Activated naive CD4-positive, alpha-beta T cell treated with anti-CD3 and anti-CD28 coated beads for 36 hours (primary cell): ENCODE data around the gene GSTO2. TPM values are rescaled to one million over a fixed set of nuclear protein-coding genes. Genes with fewer than 3 reads are reported as not detected.

ENCODE experiments used
- CTCF ChIA-PET: fragments of 350-600 bp; sonication (Branson Sonifier 250); formaldehyde crosslinking; loops from one replicate; lab custom pipeline; 2021; ENCODE audit warnings: antibody characterized with exemption; lab: Charles Lee
- DNase-seq: peaks from one replicate; pipeline ENCODE4 v3.0.0-alpha.2; 2020
- H3K27ac Mint-ChIP-seq: one replicate; pipeline ENCODE4 v1.8.0; 2021; ENCODE audit warnings: mild to moderate bottlenecking, mixed read lengths
- H3K27me3 Mint-ChIP-seq: one replicate; pipeline ENCODE4 v1.8.0; 2021; ENCODE audit warnings: low read depth, mixed read lengths
- H3K36me3 Mint-ChIP-seq: one replicate; pipeline ENCODE4 v1.8.0; 2021; ENCODE audit warnings: low read depth, mixed read lengths
- H3K4me1 Mint-ChIP-seq: one replicate; pipeline ENCODE4 v1.8.0; 2021; ENCODE audit warnings: low read depth, mixed read lengths
- H3K4me3 Mint-ChIP-seq: one replicate; pipeline ENCODE4 v1.8.0; 2021; ENCODE audit warnings: mild to moderate bottlenecking, moderate library complexity, mixed read lengths
- H3K9me3 Mint-ChIP-seq: one replicate; pipeline ENCODE4 v1.8.0; 2021; ENCODE audit warnings: mixed read lengths
- intact Hi-C: fragments of 100-400 bp; cut with micrococcal nuclease; formaldehyde crosslinking; loops from one replicate; pipeline ENCODE4 v1.15.1; 2023
- total RNA-seq, 2 experiments: library from RNA; stranded (reverse); gene quantifications; one replicate each; pipeline ENCODE4 v1.2.3, GENCODE V29; 2021

The GSTO2 gene
- total RNA-seq, 2 experiments from 2014 or later = 3.0 to 3.6 TPM

DNA sequence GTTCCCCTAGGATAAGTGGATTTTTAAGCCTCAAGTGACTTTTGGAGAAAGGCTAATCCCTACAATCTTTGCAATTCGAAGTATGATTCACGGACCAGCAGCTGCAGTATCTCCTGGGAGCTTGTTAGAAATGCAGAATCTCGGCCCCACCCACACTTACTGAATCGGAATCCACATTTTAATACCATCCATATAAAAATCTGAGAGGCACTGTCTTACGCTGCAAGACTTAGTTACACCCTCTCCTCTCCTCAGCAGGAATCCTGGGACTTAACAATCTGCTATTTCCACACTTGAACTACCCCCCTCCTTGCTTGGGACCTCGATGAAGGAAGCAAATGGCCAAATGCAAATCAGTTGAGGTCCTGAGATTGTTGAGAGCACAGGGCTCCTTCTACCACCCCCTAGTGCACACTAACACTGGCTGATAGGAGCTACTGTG is 48.3 kb downstream of the GSTO2 start:
- no peak overlapping the region for H3K27ac Mint-ChIP-seq

DNA sequence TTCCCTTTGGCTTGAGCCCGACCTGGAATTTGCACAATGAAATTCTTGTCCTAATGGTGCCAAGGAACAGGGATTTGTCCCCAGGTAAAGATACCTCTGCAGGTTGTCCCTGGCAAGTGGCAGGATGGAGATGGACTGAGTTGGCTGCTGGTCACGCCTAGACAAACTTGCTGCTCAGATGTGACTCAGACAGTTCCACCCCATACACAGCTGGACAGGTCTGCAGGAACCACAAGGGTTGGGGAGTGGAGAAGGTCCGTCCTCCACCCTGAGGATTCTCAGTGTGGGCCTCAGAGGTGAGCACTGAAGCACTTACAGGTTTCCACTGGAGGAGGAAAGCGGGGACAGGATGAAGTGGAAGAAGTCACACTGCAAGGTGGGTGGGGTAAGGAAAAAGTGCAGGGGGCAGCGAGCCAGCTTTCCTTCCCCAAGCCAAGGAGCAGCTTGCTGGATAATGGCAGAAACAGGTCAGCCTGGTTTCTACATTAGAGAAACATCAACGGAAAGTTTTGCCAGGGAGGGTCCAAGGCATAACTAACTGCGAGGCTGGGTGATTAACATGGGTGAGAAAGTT is 48.8 kb downstream of the GSTO2 start:
- DNase-seq = no peak
- Mint-ChIP-seq H3K9me3 (no peaks in the 10 kb centered on the region), H3K4me1 (peaks cover 49% of the 10 kb centered on the region)

More for the DNA sequence above, 48.3 kb downstream of the GSTO2 start:
- CTCF ChIA-PET = interaction anchor here (0.5 kb wide), 1 partner anchor 359 kb away, joined by 3 read pairs; no protein-coding TSS in a partner anchor
- Mint-ChIP-seq H3K36me3 (peaks cover 26% of the 10 kb centered on the region), H3K9me3 (no peaks in the 10 kb centered on the region), H3K4me3 (no peak overlapping the region), H3K27me3 (no peaks in the 10 kb centered on the region), H3K4me1 (peaks cover 45% of the 10 kb centered on the region)
- intact Hi-C loops = no loop called here
- DNase-seq = no peak

DNA sequence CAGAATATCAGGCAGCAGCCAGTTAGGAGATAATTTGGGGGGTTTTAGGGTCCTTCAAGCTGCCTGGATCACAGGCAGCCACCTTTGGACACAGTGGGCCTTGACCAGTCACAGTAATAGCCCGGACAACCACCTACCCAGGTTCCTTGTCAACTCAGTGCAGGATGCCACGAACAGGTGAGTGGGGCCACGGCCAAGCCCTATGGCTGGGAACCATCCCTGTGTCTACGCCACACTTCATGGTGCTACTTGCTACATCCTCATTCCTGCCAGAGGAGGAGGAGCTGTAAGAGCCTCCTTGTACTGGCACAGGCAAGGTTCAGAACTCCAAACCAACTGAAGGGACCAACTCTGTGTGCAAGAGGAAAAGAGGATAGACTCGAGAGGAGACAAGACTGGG is 49.3 kb downstream of the GSTO2 start:
- CTCF ChIA-PET = no interaction called here
- no peak for DNase-seq
- H3K27me3 Mint-ChIP-seq = no peaks in the 10 kb centered on the region
- no peaks in the 10 kb centered on the region for H3K9me3 Mint-ChIP-seq
- H3K4me3 Mint-ChIP-seq = no peak overlapping the region
- H3K4me1 Mint-ChIP-seq = peaks cover 54% of the 10 kb centered on the region
- intact Hi-C loops = no loop called here
- H3K27ac Mint-ChIP-seq = no peak overlapping the region
- peaks cover 16% of the 10 kb centered on the region for H3K36me3 Mint-ChIP-seq

More for the DNA sequence above, 48.8 kb downstream of the GSTO2 start:
- H3K27ac Mint-ChIP-seq = no peak overlapping the region
- H3K36me3 Mint-ChIP-seq = peaks cover 21% of the 10 kb centered on the region
- intact Hi-C loops = no loop called here
- CTCF ChIA-PET = no interaction called here
- no peaks in the 10 kb centered on the region for H3K27me3 Mint-ChIP-seq
- H3K4me3 Mint-ChIP-seq = no peak overlapping the region

DNA sequence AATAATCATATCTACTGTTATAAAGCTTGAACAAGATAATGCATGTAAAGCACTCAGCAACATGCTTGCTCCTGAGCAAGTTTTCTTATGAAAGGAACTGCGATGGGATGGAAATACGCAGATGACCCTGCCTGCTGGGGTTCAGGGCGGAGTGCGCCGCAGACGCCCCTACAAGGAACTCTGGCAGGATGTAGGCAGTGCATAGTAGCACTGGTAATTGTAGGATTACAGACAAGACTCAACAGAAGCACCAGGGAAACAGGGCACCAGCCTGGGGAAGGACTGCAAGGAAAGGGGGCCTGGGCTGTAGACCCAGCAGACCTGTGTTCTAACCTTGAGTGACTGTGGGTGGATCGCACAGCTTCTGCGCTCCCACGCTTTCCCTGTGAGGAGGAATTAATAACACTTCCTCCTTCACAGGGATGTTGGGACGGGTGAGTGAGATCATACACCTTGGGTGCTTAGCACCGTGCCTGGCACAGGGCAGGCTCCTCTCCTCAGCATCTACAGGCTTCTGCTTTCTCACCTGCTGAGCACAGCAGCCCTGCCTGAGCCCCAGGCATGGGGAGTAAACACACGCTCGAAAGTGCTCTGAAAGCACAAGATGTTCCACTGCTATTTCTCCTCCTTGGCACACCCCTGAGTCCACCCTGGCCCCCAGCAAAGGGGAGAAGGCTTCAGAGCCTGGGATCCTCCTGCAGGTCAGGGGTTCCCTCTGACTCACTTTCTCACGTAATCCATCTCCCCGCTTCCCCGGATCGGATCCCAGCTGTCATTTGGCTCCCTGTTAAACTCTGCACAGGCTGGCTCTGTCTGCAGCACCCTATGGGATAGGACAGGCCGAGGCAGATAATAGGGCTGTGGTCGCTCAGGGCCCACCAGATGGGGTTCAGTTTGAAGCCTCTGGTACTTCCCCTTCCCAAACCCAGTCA is 50.1 kb downstream of the GSTO2 start:
- no peaks in the 10 kb centered on the region for H3K27me3 Mint-ChIP-seq
- H3K4me3 Mint-ChIP-seq = no peak overlapping the region
- peaks cover 13% of the 10 kb centered on the region for H3K36me3 Mint-ChIP-seq
- peaks cover 61% of the 10 kb centered on the region for H3K4me1 Mint-ChIP-seq
- no peak for DNase-seq
- CTCF ChIA-PET = no interaction called here
- H3K27ac Mint-ChIP-seq = no peak overlapping the region
- H3K9me3 Mint-ChIP-seq = no peaks in the 10 kb centered on the region
- intact Hi-C loops = no loop called here

DNA sequence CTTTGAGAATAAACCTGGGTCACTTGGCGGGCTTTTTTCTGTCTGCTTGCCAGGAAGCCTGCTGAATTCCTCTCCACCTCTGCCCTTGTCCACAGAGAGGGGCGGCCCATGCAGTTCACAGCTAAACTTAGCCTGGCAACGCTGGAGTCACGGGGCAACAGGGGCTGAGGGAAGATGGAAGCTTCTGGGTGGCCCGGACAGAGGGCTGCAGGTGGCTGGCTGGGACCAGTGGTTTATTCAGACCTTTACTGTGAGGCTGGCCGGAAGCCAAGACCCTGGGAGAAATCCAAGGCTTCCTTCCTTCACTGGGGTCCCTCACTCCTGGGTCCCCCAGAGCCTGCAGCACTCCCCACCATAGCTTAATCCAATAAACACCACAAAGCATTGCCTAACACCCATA is 52.2 kb downstream of the GSTO2 start:
- Mint-ChIP-seq H3K27me3 (no peaks in the 10 kb centered on the region), H3K9me3 (no peaks in the 10 kb centered on the region), H3K27ac (no peak overlapping the region), H3K4me3 (no peak overlapping the region), H3K36me3 (peaks cover 15% of the 10 kb centered on the region), H3K4me1 (peaks cover 83% of the 10 kb centered on the region)
- intact Hi-C loops = no loop called here
- no peak for DNase-seq
- CTCF ChIA-PET = interaction anchor here (0.9 to 11.4 kb wide), 8 partner anchors 10 to 32 kb away, joined by 3 to 63 read pairs (median 6); partner anchors contain the start of genes CFAP58 and ITPRIP

DNA sequence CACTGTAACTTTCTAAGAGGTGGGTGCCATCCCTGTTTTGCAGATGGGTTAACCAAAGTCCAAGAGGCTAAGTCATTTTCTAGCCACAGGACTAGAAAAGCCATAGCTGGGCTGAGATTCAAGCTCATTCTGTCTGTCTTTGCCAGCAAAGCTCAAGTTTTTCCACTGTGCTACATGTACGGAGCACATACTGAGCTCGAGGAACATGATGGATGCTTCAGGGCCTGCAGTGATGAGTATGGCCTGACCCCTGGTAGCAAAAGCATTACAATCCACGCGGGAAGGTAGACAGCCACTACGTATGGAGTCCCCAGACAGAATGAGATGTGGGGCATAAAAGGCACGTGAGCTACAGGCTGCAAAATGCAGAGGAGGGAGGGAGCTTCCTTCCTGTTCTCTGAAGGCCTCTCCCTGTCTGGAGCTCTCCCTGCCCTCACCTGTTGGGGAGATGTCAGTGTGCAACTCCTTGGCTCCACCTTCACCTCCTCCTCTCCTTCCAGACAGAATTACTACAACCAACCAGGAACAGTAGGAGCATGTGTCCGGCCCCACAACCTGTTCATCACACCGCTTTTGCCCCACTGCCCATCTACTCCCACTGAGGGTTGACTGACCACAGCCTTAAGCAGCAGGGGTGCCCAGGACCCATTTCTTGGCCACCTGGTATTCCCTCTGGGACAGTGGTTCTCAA is 52.9 kb downstream of the GSTO2 start:
- Mint-ChIP-seq H3K9me3 (no peaks in the 10 kb centered on the region), H3K36me3 (peaks cover 15% of the 10 kb centered on the region), H3K4me3 (peak overlapping the region; percentile 25), H3K27me3 (no peaks in the 10 kb centered on the region), H3K4me1 (peaks cover 89% of the 10 kb centered on the region), H3K27ac (peak overlapping the region; percentile 81)
- CTCF ChIA-PET = interaction anchor here (0.8 to 11.4 kb wide), 9 partner anchors 10 to 32 kb away, joined by 3 to 63 read pairs (median 5); partner anchors contain the start of genes CFAP58 and ITPRIP
- intact Hi-C loops = loop anchor here (1.0 to 2.0 kb wide), 2 partner anchors 14 to 17 kb away; partner anchors contain the start of gene ITPRIP
- DNase-seq = no peak

DNA sequence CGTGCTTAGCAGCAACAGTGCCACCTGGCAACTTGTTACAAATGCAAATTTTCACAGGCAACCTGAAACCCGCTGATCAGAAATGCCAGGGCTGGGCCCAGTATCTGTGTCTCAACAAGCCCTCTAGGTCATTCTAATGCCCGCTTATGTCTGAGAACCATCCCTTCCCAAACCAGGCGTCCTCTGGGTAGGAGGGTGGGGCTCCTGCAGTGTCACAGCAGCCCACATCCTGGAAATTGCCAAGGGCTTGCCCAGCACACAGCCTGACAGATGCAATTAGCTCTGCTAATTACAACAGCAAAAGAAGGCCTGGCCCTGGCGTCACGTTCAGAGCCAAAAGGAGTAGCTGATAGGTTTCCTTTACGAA is 53.4 kb downstream of the GSTO2 start:
- H3K4me3 Mint-ChIP-seq = peak overlapping the region; percentile 20
- peaks cover 18% of the 10 kb centered on the region for H3K36me3 Mint-ChIP-seq
- H3K9me3 Mint-ChIP-seq = no peaks in the 10 kb centered on the region
- intact Hi-C loops = loop anchor here (1.0 to 2.0 kb wide), 2 partner anchors 14 to 16 kb away; partner anchors contain the start of gene ITPRIP
- peak; percentile 79 for DNase-seq
- H3K27me3 Mint-ChIP-seq = no peaks in the 10 kb centered on the region
- CTCF ChIA-PET = interaction anchor here (0.8 to 11.4 kb wide), 6 partner anchors 16 to 31 kb away, joined by 3 to 63 read pairs (median 6); partner anchors contain the start of genes CFAP58 and ITPRIP
- peak overlapping the region; percentile 81 for H3K27ac Mint-ChIP-seq
- H3K4me1 Mint-ChIP-seq = peaks cover 94% of the 10 kb centered on the region

DNA sequence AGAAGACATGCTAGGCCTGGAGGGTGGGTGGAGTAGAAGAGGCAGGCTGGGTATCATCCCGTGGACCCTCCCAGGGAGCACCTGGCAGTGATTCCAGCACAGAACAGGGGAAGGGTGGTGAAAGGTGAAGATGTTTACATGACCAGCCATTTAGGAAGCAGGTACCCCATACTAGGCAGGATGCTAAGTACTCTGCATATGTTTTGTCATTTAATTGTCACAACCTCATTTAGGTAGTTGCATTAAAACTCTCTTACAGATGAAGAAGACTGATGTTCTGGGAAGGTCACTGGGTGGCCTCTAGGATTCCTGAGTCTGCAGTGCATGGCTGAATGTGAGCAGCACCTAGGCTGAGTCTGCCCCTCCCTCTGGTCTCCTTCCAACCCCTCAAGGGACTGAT is 54.1 kb downstream of the GSTO2 start:
- intact Hi-C loops = loop anchor here (2.0 kb wide), 1 partner anchor 16 kb away; the partner anchor contains the start of gene ITPRIP
- H3K4me1 Mint-ChIP-seq = peaks cover 96% of the 10 kb centered on the region
- no peaks in the 10 kb centered on the region for H3K27me3 Mint-ChIP-seq
- CTCF ChIA-PET = interaction anchor here (1.8 to 11.4 kb wide), 4 partner anchors 15 to 32 kb away, joined by 5 to 63 read pairs (median 16); partner anchors contain the start of gene ITPRIP
- H3K36me3 Mint-ChIP-seq = peaks cover 18% of the 10 kb centered on the region
- H3K9me3 Mint-ChIP-seq = no peaks in the 10 kb centered on the region
- no peak for DNase-seq
- peak overlapping the region; percentile 81 for H3K27ac Mint-ChIP-seq
- H3K4me3 Mint-ChIP-seq = peak overlapping the region; percentile 20

DNA sequence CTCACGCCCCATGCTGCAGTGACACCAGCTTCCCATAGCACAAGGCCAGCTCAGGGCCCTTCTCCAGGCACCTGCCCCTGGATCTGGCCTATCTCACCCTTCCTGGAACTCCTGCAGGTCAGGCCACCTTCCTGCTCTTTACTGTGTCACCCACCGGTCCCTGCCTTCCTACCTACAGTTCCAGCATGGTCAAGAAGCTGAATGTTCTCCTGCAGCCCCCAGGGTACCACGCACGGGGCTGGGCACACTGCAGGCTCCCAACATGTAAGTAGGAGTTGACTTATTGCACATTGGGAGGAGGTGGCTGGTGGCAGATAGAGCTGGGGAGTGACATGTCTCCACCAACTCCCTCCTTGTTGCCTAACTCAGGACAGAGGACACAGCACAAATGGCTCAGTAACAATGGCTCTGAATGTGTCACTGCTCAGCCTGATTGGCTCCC is 54.8 kb downstream of the GSTO2 start:
- H3K4me1 Mint-ChIP-seq = peaks cover 98% of the 10 kb centered on the region
- intact Hi-C loops = loop anchor here (2.0 kb wide), 1 partner anchor 15 kb away; the partner anchor contains the start of gene ITPRIP

DNA sequence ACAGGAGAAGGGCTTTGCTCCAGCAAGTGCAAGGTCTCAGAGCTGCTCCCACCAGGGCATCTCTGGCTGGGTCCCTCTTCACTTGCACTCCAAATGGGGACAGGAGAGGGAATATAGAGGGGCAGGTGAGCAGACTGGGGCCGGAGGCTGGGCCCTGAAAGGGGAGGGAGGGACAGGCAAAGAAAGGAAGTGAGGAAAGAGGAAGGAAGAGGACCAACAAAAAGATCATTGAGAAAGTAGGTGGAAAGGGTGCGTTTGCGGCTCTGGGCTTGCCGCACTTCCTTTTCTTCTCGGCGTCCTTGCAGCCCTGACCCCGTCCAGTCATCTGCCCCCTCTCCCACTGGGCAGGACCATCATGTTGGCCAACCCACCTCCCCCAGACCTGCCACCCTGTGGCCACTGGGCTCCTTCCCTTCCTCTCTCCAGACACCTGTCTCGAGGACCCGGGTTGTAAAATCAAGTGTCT is 55.3 kb downstream of the GSTO2 start:
- peak overlapping the region; percentile 81 for H3K27ac Mint-ChIP-seq
- CTCF ChIA-PET = interaction anchor here (1.3 to 11.4 kb wide), 4 partner anchors 18 to 50 kb away, joined by 4 to 63 read pairs (median 6); no protein-coding TSS in a partner anchor
- intact Hi-C loops = no loop called here
- H3K4me1 Mint-ChIP-seq = peaks cover 98% of the 10 kb centered on the region
- H3K36me3 Mint-ChIP-seq = peaks cover 18% of the 10 kb centered on the region
- H3K4me3 Mint-ChIP-seq = peak overlapping the region; percentile 62
- DNase-seq = peak; percentile 34
- H3K9me3 Mint-ChIP-seq = no peaks in the 10 kb centered on the region
- H3K27me3 Mint-ChIP-seq = no peaks in the 10 kb centered on the region

More for the DNA sequence above, 54.8 kb downstream of the GSTO2 start:
- no peaks in the 10 kb centered on the region for H3K27me3 Mint-ChIP-seq
- no peaks in the 10 kb centered on the region for H3K9me3 Mint-ChIP-seq
- CTCF ChIA-PET = interaction anchor here (1.3 to 11.4 kb wide), 4 partner anchors 17 to 49 kb away, joined by 4 to 63 read pairs (median 6); no protein-coding TSS in a partner anchor
- no peak for DNase-seq
- H3K27ac Mint-ChIP-seq = peak overlapping the region; percentile 81
- H3K36me3 Mint-ChIP-seq = peaks cover 18% of the 10 kb centered on the region
- peak overlapping the region; percentile 62 for H3K4me3 Mint-ChIP-seq

DNA sequence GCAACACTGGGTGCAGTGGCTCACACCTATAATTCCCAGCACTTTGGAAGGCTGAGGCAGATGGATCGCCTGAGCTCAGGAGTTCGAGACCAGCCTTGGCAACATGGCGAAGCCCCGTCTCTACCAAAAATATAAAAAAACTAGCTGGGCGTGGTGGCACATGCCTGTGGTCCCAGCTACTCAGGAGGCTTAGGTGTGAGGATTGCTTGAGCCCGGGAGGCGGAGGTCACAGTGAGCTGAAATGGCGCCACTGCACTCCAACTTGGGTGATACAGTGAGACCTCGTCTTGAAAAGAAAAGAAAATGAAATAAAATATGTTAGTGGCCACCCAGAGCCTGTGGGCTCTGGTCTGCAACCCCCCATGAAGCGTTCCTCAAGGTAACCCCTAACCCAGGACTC is 55.9 kb downstream of the GSTO2 start:
- peaks cover 98% of the 10 kb centered on the region for H3K4me1 Mint-ChIP-seq
- H3K27me3 Mint-ChIP-seq = no peaks in the 10 kb centered on the region
- H3K9me3 Mint-ChIP-seq = no peaks in the 10 kb centered on the region
- DNase-seq = no peak
- peak overlapping the region; percentile 62 for H3K4me3 Mint-ChIP-seq
- H3K27ac Mint-ChIP-seq = peak overlapping the region; percentile 81
- intact Hi-C loops = no loop called here
- H3K36me3 Mint-ChIP-seq = peaks cover 18% of the 10 kb centered on the region
- CTCF ChIA-PET = interaction anchor here (1.3 to 11.4 kb wide), 4 partner anchors 19 to 50 kb away, joined by 4 to 63 read pairs (median 6); no protein-coding TSS in a partner anchor
